ENCODE data around the gene HRAS. TPM values are rescaled to one million over a fixed set of nuclear protein-coding genes. Genes with fewer than 3 reads are reported as not detected.

The HRAS gene
- total and polyA plus RNA-seq, 2 of the 13 experiments (the other 11 are each of a cell fraction or from before 2014, with no cell fraction given): 32.9 to 50.0 TPM

GRCh38 chr11:536841-537621 is 1.7 kb upstream of the HRAS start, which contains the start of gene LRRC56 (continued):
- TF ChIP-seq ELK4 (CRISPR knock-in tag; IDR thresholded peaks at IDR 0.05; ENCODE audit: borderline replicate concordance): no peak
- TF ChIP-seq FOXK1 (CRISPR knock-in tag; IDR thresholded peaks at IDR 0.05; ENCODE audit: borderline replicate concordance, low read depth): peak; percentile 30; the same call in 1 of the 2 replicates
- TF ChIP-seq CAMTA2 (CRISPR knock-in tag; IDR thresholded peaks at IDR 0.05; ENCODE audit: borderline replicate concordance): no peak
- no peak for TF ChIP-seq PRDM10 (CRISPR knock-in tag; IDR thresholded peaks at IDR 0.05; ENCODE audit: low read depth)
- TF ChIP-seq GABPA (IDR thresholded peaks at IDR 0.05; ENCODE audit: low read depth, low read length): no peak
- peak; percentile 40; the same call in 1 of the 2 replicates for TF ChIP-seq GABPA (CRISPR knock-in tag; IDR thresholded peaks at IDR 0.05; ENCODE audit: low read depth)
- TF ChIP-seq MYNN (CRISPR knock-in tag; IDR thresholded peaks at IDR 0.05; ENCODE audit: low read depth): no peak
- TF ChIP-seq ATF7-NPFF (CRISPR knock-in tag; IDR thresholded peaks at IDR 0.05; ENCODE audit: low read depth): no peak
- peak; percentile 84; the same call in 1 of the 2 replicates for TF ChIP-seq ZNF468 (CRISPR knock-in tag; IDR thresholded peaks at IDR 0.05)
- no peak for TF ChIP-seq FIP1L1 (IDR thresholded peaks at IDR 0.05; ENCODE audit: borderline replicate concordance, insufficient read depth, low read depth, low read length)
- TF ChIP-seq ZBTB25 (CRISPR knock-in tag; IDR thresholded peaks at IDR 0.05): 0 out of 2 replicates have a peak, but pooled peaks have one; percentile 48
- no peak for TF ChIP-seq ZNF879 (CRISPR knock-in tag; IDR thresholded peaks at IDR 0.05)
- peak; percentile 50; the same call in 1 of the 2 replicates for TF ChIP-seq TBX2 (CRISPR knock-in tag; IDR thresholded peaks at IDR 0.05; ENCODE audit: borderline replicate concordance)
